Activated CD4-positive, alpha-beta T cell treated with anti-CD3 and anti-CD28 coated beads for 36 hours (primary cell): ENCODE results near the gene SEC22C. TPM values are rescaled to one million over a fixed set of nuclear protein-coding genes. Genes with fewer than 3 reads are reported as not detected.
A peak's percentile ranks its signal among the peaks of the same experiment; 100 is the strongest.
"Not testable (repeated sequence)": the region's sequence is repeated elsewhere in the genome, so short reads cannot be mapped to it uniquely, and the experiment has no call there.

ENCODE experiments used
- ATAC-seq: fragments of 200-7000 bp; cut with Tn5 transposase; one replicate; pipeline ENCODE4 v1.10.0; 2021; ENCODE audit warnings: mild to moderate bottlenecking, moderate library complexity
- CTCF ChIA-PET: fragments of 350-600 bp; sonication (Branson Sonifier 250); formaldehyde crosslinking; loops from one replicate; lab custom pipeline; 2021; ENCODE audit warnings: antibody characterized with exemption; lab: Charles Lee
- POLR2A ChIA-PET: fragments of 350-600 bp; sonication (Branson Sonifier 250); formaldehyde crosslinking; loops from one replicate; lab custom pipeline; 2021; ENCODE audit warnings: antibody characterized with exemption, inconsistent platforms; lab: Charles Lee
- DNase-seq: peaks from one replicate; pipeline ENCODE4 v3.0.0-alpha.2; 2020
- H3K27ac Mint-ChIP-seq: one replicate; pipeline ENCODE4 v1.8.0; 2021; ENCODE audit warnings: mixed read lengths
- H3K27me3 Mint-ChIP-seq: one replicate; pipeline ENCODE4 v1.8.0; 2021; ENCODE audit warnings: mixed read lengths
- H3K36me3 Mint-ChIP-seq: one replicate; pipeline ENCODE4 v1.8.0; 2021; ENCODE audit warnings: low read depth, mixed read lengths
- H3K4me1 Mint-ChIP-seq: one replicate; pipeline ENCODE4 v1.8.0; 2021; ENCODE audit warnings: mixed read lengths
- H3K4me3 Mint-ChIP-seq: one replicate; pipeline ENCODE4 v1.8.0; 2021; ENCODE audit warnings: mild to moderate bottlenecking, moderate library complexity, mixed read lengths
- H3K9me3 Mint-ChIP-seq: one replicate; pipeline ENCODE4 v1.8.0; 2021; ENCODE audit warnings: low read depth, mixed read lengths
- intact Hi-C, 2 experiments: fragments of 100-400 bp; cut with DNase I in 1 of 2; cut with micrococcal nuclease in 1 of 2; formaldehyde crosslinking; loops; one replicate each; pipeline versions ENCODE4 v1.14.2 to v1.15.1; 2022 to 2024; cut with DNase I, micrococcal nuclease
- total RNA-seq, 2 experiments: library from RNA; stranded (reverse); gene quantifications; one replicate each; pipeline ENCODE4 v1.2.3, GENCODE V29; 2021

The SEC22C gene
- total RNA-seq, 2 experiments from 2014 or later: 34.2 to 42.5 TPM

GRCh38 chr3:42582474-42583070 is 805 bp upstream of the SEC22C start:
- peak overlapping the region; percentile 94 for H3K27ac Mint-ChIP-seq
- POLR2A ChIA-PET: interaction anchor here (0.6 to 2.6 kb wide), 4 partner anchors 8 to 34 kb away, joined by 3 to 16 read pairs (median 4); partner anchors contain the start of gene SS18L2
- no peaks in the 10 kb centered on the region for H3K27me3 Mint-ChIP-seq
- CTCF ChIA-PET: interaction anchor here (0.8 to 4.0 kb wide), 12 partner anchors 9 to 335 kb away, joined by 3 to 24 read pairs (median 4); partner anchors contain the start of gene NKTR
- ATAC-seq (no peak), DNase-seq (no peak)
- H3K4me3 Mint-ChIP-seq: peak overlapping the region; percentile 81
- H3K36me3 Mint-ChIP-seq: peaks cover 12% of the 10 kb centered on the region
- intact Hi-C loops: loop anchor here (1.0 to 2.0 kb wide), 10 partner anchors 8 to 620 kb away; partner anchors contain the start of genes NKTR (in 2 of the 2), SS18L2 (in 2 of the 2), CCDC13 (in 1 of the 2) and HIGD1A (in 1 of the 2)
- H3K9me3 Mint-ChIP-seq: no peaks in the 10 kb centered on the region
- peaks cover 37% of the 10 kb centered on the region for H3K4me1 Mint-ChIP-seq

DNA sequence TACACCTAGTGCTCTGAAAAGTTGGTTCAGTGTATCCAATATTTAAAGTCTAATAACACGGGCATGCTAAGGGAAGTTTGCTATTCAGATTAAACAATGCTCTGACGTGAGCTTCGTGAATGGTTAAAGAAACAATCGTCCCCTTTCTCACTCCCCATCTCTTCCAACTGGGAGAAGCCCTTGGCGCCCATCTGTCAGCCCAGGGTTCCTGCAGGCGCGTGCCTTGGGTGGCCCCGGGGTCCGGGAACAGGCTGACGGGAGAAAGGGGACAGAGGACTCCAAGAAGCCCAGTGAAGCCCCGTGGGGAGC is 413 bp downstream of the SEC22C start:
- Mint-ChIP-seq H3K4me1 (peaks cover 46% of the 10 kb centered on the region), H3K27me3 (no peaks in the 10 kb centered on the region), H3K4me3 (peak overlapping the region; percentile 81), H3K36me3 (peaks cover 15% of the 10 kb centered on the region), H3K27ac (peak overlapping the region; percentile 86), H3K9me3 (no peaks in the 10 kb centered on the region)
- ChIA-PET CTCF (interaction anchor here (1.0 to 4.0 kb wide), 9 partner anchors 9 to 63 kb away, joined by 3 to 24 read pairs (median 4); partner anchors contain the start of genes NKTR and SS18L2), POLR2A (interaction anchor here (0.5 to 2.6 kb wide), 3 partner anchors 8 to 30 kb away, joined by 4 to 16 read pairs (median 7); partner anchors contain the start of gene SS18L2)
- intact Hi-C loops: no loop called here
- DNase-seq (no peak), ATAC-seq (no peak)

GRCh38 chr3:42579346-42579745 is 2.4 kb downstream of the SEC22C start:
- ChIA-PET CTCF (interaction anchor here (1.2 kb wide), 2 partner anchors 23 to 58 kb away, joined by 3 to 4 read pairs; no protein-coding TSS in a partner anchor), POLR2A (interaction anchor here (0.6 to 1.2 kb wide), 3 partner anchors 12 to 46 kb away, joined by 3 to 6 read pairs (median 5); partner anchors contain the start of gene NKTR)
- ATAC-seq, intact Hi-C loops, H3K9me3 Mint-ChIP-seq, H3K27ac Mint-ChIP-seq, H3K4me3 Mint-ChIP-seq, DNase-seq, H3K27me3 Mint-ChIP-seq: not testable (repeated sequence)
- Mint-ChIP-seq H3K4me1 (peaks cover 50% of the 10 kb centered on the region), H3K36me3 (peaks cover 30% of the 10 kb centered on the region)

DNA sequence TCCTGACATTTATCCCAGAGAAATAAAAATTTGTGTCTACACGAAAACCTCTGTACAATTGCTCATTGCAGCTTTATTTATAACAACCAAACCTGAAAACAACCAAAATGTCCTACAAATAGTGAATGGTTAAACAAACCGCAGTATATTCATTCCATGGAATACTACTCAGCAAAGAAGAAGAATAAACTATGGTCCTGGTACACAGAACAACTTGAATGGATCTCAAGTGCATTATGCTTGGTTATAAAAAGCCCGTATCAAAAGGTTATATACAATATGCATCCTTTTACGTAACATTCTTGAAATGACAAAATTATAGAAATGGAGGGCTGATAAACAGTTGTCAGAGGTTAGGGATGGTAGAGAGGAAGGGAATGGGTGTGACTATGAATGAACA is 3.7 kb downstream of the SEC22C start:
- H3K4me1 Mint-ChIP-seq: peaks cover 45% of the 10 kb centered on the region
- H3K9me3 Mint-ChIP-seq: peaks cover 14% of the 10 kb centered on the region
- no peak overlapping the region for H3K4me3 Mint-ChIP-seq
- H3K36me3 Mint-ChIP-seq: peaks cover 41% of the 10 kb centered on the region
- POLR2A ChIA-PET: no interaction called here
- intact Hi-C loops: no loop called here
- no peaks in the 10 kb centered on the region for H3K27me3 Mint-ChIP-seq
- H3K27ac Mint-ChIP-seq: no peak overlapping the region
- DNase-seq: no peak
- no peak for ATAC-seq
- CTCF ChIA-PET: interaction anchor here (0.6 to 1.5 kb wide), 5 partner anchors 17 to 180 kb away, joined by 3 to 4 read pairs (median 3); no protein-coding TSS in a partner anchor

DNA sequence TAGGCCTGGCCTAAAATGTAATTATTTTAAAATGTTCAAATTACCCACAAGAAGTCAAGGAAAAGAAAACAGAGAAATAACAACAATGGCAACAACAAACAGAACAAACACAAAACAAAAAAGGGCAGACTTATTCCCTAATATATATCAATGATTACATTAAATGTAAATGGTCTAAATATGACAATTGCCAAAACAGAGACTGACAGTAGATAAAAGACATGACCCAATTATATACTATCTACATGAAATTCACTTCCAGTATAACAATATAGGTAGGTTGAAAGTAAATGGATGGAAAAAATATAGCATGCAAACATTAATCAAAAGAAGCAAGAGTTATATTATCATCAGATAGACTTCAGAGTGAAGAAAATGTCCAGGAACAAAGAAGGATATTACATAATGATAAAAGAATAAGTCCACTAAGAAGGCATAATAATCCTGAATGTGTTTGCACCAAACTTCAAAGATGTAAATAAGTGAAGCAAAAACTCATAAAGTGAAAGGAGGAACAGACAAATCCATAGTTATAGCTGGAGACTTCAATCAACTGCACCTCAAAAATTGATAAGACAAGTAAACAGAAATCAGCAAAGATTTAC is 6.5 kb downstream of the SEC22C start:
- Mint-ChIP-seq H3K4me3 (no peak overlapping the region), H3K36me3 (peaks cover 51% of the 10 kb centered on the region), H3K27me3 (no peaks in the 10 kb centered on the region), H3K4me1 (peaks cover 33% of the 10 kb centered on the region), H3K9me3 (peaks cover 14% of the 10 kb centered on the region), H3K27ac (no peak overlapping the region)
- CTCF ChIA-PET: no interaction called here
- no peak for DNase-seq
- ATAC-seq: no peak
- intact Hi-C loops: no loop called here
- POLR2A ChIA-PET: interaction anchor here (0.7 kb wide), 1 partner anchor 564 kb away, joined by 3 read pairs; no protein-coding TSS in a partner anchor

DNA sequence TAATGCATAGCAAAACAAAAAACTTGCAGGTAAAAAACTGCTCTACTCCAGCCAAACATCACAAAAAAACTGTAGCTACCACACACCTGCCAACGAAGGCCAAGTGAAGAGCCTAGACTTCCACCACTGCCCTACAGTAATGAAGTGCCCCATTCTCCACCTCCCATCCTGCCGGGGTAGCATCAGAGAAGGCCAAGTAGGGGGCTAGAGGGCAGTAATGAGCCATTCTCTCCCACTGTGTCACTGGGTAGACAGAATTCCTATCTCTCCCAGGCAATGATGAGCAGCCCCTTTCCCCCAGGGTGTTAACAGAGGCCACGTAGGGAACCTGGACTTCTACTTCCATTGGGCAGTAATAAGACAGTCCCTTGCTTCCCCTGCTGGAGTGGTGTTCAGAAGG is 9.5 kb downstream of the SEC22C start:
- POLR2A ChIA-PET: no interaction called here
- no peaks in the 10 kb centered on the region for H3K27me3 Mint-ChIP-seq
- H3K4me3 Mint-ChIP-seq: no peak overlapping the region
- ATAC-seq (peak; percentile 71), DNase-seq (peak; percentile 33)
- H3K9me3 Mint-ChIP-seq: peaks cover 14% of the 10 kb centered on the region
- peaks cover 51% of the 10 kb centered on the region for H3K36me3 Mint-ChIP-seq
- CTCF ChIA-PET: interaction anchor here (0.6 to 1.5 kb wide), 5 partner anchors 9 to 803 kb away, joined by 3 to 6 read pairs (median 3); no protein-coding TSS in a partner anchor
- intact Hi-C loops: no loop called here
- H3K4me1 Mint-ChIP-seq: peaks cover 16% of the 10 kb centered on the region
- H3K27ac Mint-ChIP-seq: peak overlapping the region; percentile 28

DNA sequence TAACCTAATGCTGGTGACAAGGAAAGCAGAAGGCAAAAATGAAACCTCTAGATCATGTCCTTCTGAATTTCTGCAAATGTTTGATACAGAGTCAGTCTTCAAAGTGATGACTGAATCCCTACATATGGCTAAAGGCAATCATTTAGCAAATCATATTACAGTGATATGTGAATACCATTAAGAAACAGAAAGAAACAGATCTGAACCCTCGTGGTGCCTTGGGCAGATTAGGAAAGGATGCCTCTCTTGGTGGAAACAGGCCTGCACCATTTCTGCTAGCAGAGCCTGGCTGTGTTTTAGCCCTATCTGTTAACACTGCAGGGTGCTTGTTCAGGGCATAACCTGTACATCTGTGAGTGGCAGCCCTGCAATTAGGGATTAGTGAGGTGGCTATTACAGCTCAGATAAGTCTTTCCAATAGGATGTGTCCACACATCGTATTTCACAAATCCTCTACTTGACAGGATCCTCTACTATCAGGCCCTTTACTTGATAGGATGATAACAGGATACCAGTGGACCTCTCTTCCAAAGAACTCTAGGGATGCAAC is 12.1 kb downstream of the SEC22C start:
- Mint-ChIP-seq H3K4me1 (peaks cover 6% of the 10 kb centered on the region), H3K4me3 (no peak overlapping the region), H3K27me3 (no peaks in the 10 kb centered on the region), H3K27ac (no peak overlapping the region), H3K36me3 (peaks cover 40% of the 10 kb centered on the region), H3K9me3 (peaks cover 6% of the 10 kb centered on the region)
- DNase-seq (no peak), ATAC-seq (no peak)
- POLR2A ChIA-PET: interaction anchor here (0.6 kb wide), 1 partner anchor 516 kb away, joined by 4 read pairs; no protein-coding TSS in a partner anchor
- CTCF ChIA-PET: no interaction called here
- intact Hi-C loops: no loop called here

- Mint-ChIP-seq H3K4me3 (no peak overlapping the region), H3K27me3 (no peaks in the 10 kb centered on the region), H3K9me3 (no peaks in the 10 kb centered on the region), H3K27ac (peak overlapping the region; percentile 83), H3K36me3 (peaks cover 23% of the 10 kb centered on the region), H3K4me1 (peaks cover 15% of the 10 kb centered on the region)
- CTCF ChIA-PET: interaction anchor here (0.6 to 1.4 kb wide), 5 partner anchors 10 to 315 kb away, joined by 3 to 6 read pairs (median 3); no protein-coding TSS in a partner anchor
- ATAC-seq (peak; percentile 42), DNase-seq (no peak)
- intact Hi-C loops: no loop called here
- POLR2A ChIA-PET: no interaction called here
Observed at GRCh38 chr3:42562047-42562907, 19.5 kb downstream of the SEC22C start.

DNA sequence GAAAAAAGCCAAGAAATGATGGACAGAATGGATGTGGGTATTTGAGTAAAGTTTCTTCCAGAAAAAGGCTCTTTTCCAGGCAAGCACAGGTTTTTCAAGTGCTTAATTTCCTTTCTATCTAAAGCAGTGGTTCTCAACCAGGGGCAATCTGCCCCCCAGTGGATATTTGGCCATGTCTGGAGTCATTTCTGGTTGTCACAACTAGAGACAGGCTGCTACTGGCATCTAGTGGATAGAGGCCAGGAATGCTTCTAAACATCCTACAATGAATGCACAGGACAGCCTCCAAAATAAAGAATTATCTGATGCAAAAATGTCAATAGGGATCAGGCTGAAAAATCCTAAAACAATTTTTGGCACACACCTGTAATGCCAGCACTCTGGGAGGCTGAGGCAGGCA is 23.9 kb downstream of the SEC22C start:
- ChIA-PET POLR2A (no interaction called here), CTCF (interaction anchor here (0.7 to 1.4 kb wide), 4 partner anchors 10 to 56 kb away, joined by 3 to 5 read pairs (median 4); partner anchors contain the start of gene VIPR1)
- no peak overlapping the region for H3K4me3 Mint-ChIP-seq
- no peak for ATAC-seq
- peaks cover 47% of the 10 kb centered on the region for H3K36me3 Mint-ChIP-seq
- H3K27ac Mint-ChIP-seq: no peak overlapping the region
- H3K27me3 Mint-ChIP-seq: no peaks in the 10 kb centered on the region
- DNase-seq: peak; percentile 25
- intact Hi-C loops: no loop called here
- H3K9me3 Mint-ChIP-seq: no peaks in the 10 kb centered on the region
- H3K4me1 Mint-ChIP-seq: peaks cover 39% of the 10 kb centered on the region

DNA sequence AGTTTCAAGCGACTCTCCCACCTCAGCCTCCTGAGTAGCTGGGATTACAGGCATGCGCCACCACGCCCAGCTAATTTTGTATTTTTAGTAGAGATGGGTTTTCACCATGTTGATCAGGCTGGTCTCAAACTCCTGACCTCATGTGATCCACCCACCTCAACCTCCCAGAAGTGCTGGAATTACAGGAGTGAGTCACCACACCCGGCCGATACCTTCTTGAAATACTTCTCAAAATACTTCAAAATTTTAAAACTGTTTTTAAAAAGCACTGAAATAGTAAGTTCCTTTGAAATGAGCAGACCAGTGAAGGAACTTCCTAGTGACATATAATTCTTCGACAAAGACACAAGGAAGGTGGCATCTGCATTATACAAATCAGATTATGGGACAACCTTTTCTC is 24.9 kb downstream of the SEC22C start:
- H3K27me3 Mint-ChIP-seq, H3K9me3 Mint-ChIP-seq, POLR2A ChIA-PET, DNase-seq: not testable (repeated sequence)
- H3K4me1 Mint-ChIP-seq: peaks cover 33% of the 10 kb centered on the region
- peak overlapping the region; percentile 22 for H3K4me3 Mint-ChIP-seq
- peak overlapping the region; percentile 86 for H3K27ac Mint-ChIP-seq
- CTCF ChIA-PET: interaction anchor here (0.9 to 1.3 kb wide), 4 partner anchors 25 to 55 kb away, joined by 3 to 6 read pairs (median 4); partner anchors contain the start of genes SEC22C and VIPR1
- peaks cover 46% of the 10 kb centered on the region for H3K36me3 Mint-ChIP-seq
- intact Hi-C loops: loop anchor here (1.0 kb wide), 2 partner anchors 25 to 81 kb away; no protein-coding TSS in a partner anchor
- ATAC-seq: peak; percentile 5
